Panc1 (cell line): ENCODE results near the gene ZBTB7A. TPM values are rescaled to one million over a fixed set of nuclear protein-coding genes. Genes with fewer than 3 reads are reported as not detected.

ENCODE experiments used
- ATAC-seq: fragments of 200-7000 bp; cut with Tn5 transposase; 2 replicates; pipeline ENCODE4 v1.9.1; 2020; ENCODE audit warnings: mild to moderate bottlenecking, moderate library complexity
- BruUV-seq: library from RNA; stranded (reverse); fragments of 400-500 nt; replicated peaks from 2 replicates; lab custom pipeline; 2021; lab: Mats Ljungman, UMichigan
- CTCF ChIA-PET: fragments of 300-600 bp; sonication (Branson Sonifier 250); formaldehyde crosslinking; loops from one replicate; lab custom pipeline; 2022; ENCODE audit warnings: antibody characterized with exemption; lab: Charles Lee
- POLR2A ChIA-PET: fragments of 300-600 bp; sonication (Branson Sonifier 250); formaldehyde crosslinking; loops from one replicate; lab custom pipeline; 2022; ENCODE audit warnings: antibody characterized with exemption; lab: Charles Lee
- DNase-seq: peaks from one replicate; pipeline ENCODE4 v3.0.0-alpha.2; 2010; ENCODE audit warnings: low read depth, low spot score
- H3K27ac ChIP-seq: 2 replicates; pipeline ENCODE4 v1.5.1; 2011; ENCODE audit warnings: mild to moderate bottlenecking, low read length, inconsistent platforms
- H3K27me3 ChIP-seq: fragments of 200-500 bp; sonication (Bioruptor generic); 2 replicates; pipeline ENCODE4 v1.6.0; 2014; ENCODE audit warnings: low read length, inconsistent platforms; ENCODE audit not compliant: control insufficient read depth, insufficient read depth
- H3K36me3 ChIP-seq: fragments of 200-500 bp; sonication (Bioruptor generic); 2 replicates; pipeline ENCODE4 v1.5.1; 2014; ENCODE audit warnings: inconsistent platforms, mild to moderate bottlenecking, low read length, moderate library complexity; ENCODE audit not compliant: control insufficient read depth, insufficient read depth
- H3K4me1 ChIP-seq: 2 replicates; pipeline ENCODE4 v1.5.1; 2011; ENCODE audit warnings: inconsistent platforms, mild to moderate bottlenecking, low read length, moderate library complexity; ENCODE audit not compliant: control insufficient read depth, insufficient read depth
- H3K4me3 ChIP-seq, 2 experiments: 2 replicates each; pipeline ENCODE4 v1.5.1; 2011 to 2012; ENCODE audit warnings: low read depth in 2 of 2, low read length in 2 of 2, mild to moderate bottlenecking in 2 of 2, inconsistent platforms in 1 of 2, moderate library complexity in 1 of 2
- H3K9me3 ChIP-seq: fragments of 200-500 bp; sonication (Bioruptor generic); 2 replicates; pipeline ENCODE4 v1.5.1; 2014; ENCODE audit warnings: low read depth, mild to moderate bottlenecking, inconsistent platforms, low read length, moderate library complexity; ENCODE audit not compliant: control insufficient read depth, insufficient read depth
- CTCF ChIP-seq: fragments of 450-650 bp; IDR thresholded peaks from 2 replicates; pipeline ENCODE4 v1.5.1; 2017; ENCODE audit warnings: mild to moderate bottlenecking
- POLR2AphosphoS5 ChIP-seq: IDR thresholded peaks from 2 replicates; pipeline ENCODE4 v1.6.1; 2012; ENCODE audit warnings: mild to moderate bottlenecking, low read depth, low read length, moderate library complexity
- REST ChIP-seq, 2 experiments: IDR thresholded peaks; 2 replicates each; pipeline ENCODE4 v1.6.1; 2011 to 2012; ENCODE audit warnings: low read depth in 2 of 2, control low read depth in 1 of 2, low read length in 1 of 2, mild to moderate bottlenecking in 1 of 2, moderate library complexity in 1 of 2; ENCODE audit not compliant: insufficient read depth in 1 of 2
- SIN3A ChIP-seq: IDR thresholded peaks from 2 replicates; pipeline ENCODE4 v1.6.1; 2012; ENCODE audit warnings: low read depth, mild to moderate bottlenecking, low read length, moderate library complexity, borderline replicate concordance; ENCODE audit not compliant: insufficient read depth
- TCF7L2 ChIP-seq: IDR thresholded peaks from 2 replicates; pipeline ENCODE4 v1.6.1; 2011; ENCODE audit warnings: mild to moderate bottlenecking, low read depth, low read length, inconsistent platforms
- in situ Hi-C: cut with HindIII; loops from 2 replicates; pipeline ENCODE4 v1.10.0; 2016; ENCODE audit warnings: low sequenced_read_pairs, low pct_unique_long_range_greater_than_20kb
- intact Hi-C: fragments of 100-400 bp; cut with micrococcal nuclease; formaldehyde crosslinking; loops from one replicate; pipeline ENCODE4 v1.10.0; 2022; ENCODE audit not compliant: unreplicated experiment
- total RNA-seq: library from RNA; stranded (reverse); gene quantifications from one replicate; pipeline ENCODE4 v1.2.1, GENCODE V29; 2021; ENCODE audit not compliant: unreplicated experiment

ZBTB7A gene
- total RNA-seq, 1 experiment from 2014 or later: 48.0 TPM

GRCh38 chr19:4115050-4115817 is 48.5 kb upstream of the ZBTB7A start:
- TF ChIP-seq CTCF: no peak
- no peak for TF ChIP-seq REST (IDR thresholded peaks at IDR 0.05; ENCODE audit: insufficient read depth in 1 of 2, low read depth in 2 of 2, low read length in 1 of 2)
- Histone ChIP-seq H3K27ac (no peak overlapping the region), H3K27me3 (no peaks in the 10 kb centered on the region), H3K4me1 (no peaks in the 10 kb centered on the region), H3K36me3 (no peaks in the 10 kb centered on the region), H3K4me3 (no peak overlapping the region), H3K9me3 (no peaks in the 10 kb centered on the region)
- no TSS peak for BruUV-seq
- intact Hi-C loops (no loop called here), in situ Hi-C loops (no loop called here)
- POLR2A ChIA-PET: no interaction called here
- CTCF ChIA-PET: no interaction called here
- no peak for DNase-seq
- no peak; the same call in 1 of the 2 replicates for ATAC-seq

- CTCF ChIA-PET: no interaction called here
- no peak overlapping the region for H3K4me3 ChIP-seq
- in situ Hi-C loops: no loop called here
- H3K36me3 ChIP-seq: no peaks in the 10 kb centered on the region
- H3K27me3 ChIP-seq: no peaks in the 10 kb centered on the region
- ATAC-seq: no peak
- POLR2A ChIA-PET: no interaction called here
- DNase-seq: no peak
- no TSS peak for BruUV-seq
- no peak for TF ChIP-seq TCF7L2
- no peak for TF ChIP-seq SIN3A
- no peak for TF ChIP-seq REST (IDR thresholded peaks at IDR 0.05; ENCODE audit: insufficient read depth in 1 of 2, low read depth in 2 of 2, low read length in 1 of 2)
- TF ChIP-seq CTCF: no peak
- no peak for TF ChIP-seq POLR2AphosphoS5
- H3K4me1 ChIP-seq: no peaks in the 10 kb centered on the region
- no peaks in the 10 kb centered on the region for H3K9me3 ChIP-seq
- no peak overlapping the region for H3K27ac ChIP-seq
- intact Hi-C loops: no loop called here
Measured at GRCh38 chr19:4114181-4114580, 47.5 kb upstream of the ZBTB7A start.
